MG63 (cell line): ENCODE measurements around the gene TRIM8. TPM values are rescaled to one million over a fixed set of nuclear protein-coding genes. Genes with fewer than 3 reads are reported as not detected.

Experiments used
- DNase-seq: peaks from one replicate; pipeline ENCODE4 v3.0.0-alpha.2; 2020
- H3K27me3 ChIP-seq: fragments of 250-450 bp; sonication (Bioruptor Pico); 2 replicates; pipeline ENCODE4 v1.5.1; 2020; ENCODE audit warnings: mild to moderate bottlenecking, moderate library complexity
- H3K36me3 ChIP-seq: fragments of 250-450 bp; sonication (Bioruptor Pico); 2 replicates; pipeline ENCODE4 v1.5.1; 2020; ENCODE audit warnings: mild to moderate bottlenecking, moderate library complexity
- H3K4me3 ChIP-seq: fragments of 250-450 bp; sonication (Bioruptor Pico); 2 replicates; pipeline ENCODE4 v1.5.1; 2020; ENCODE audit warnings: mild to moderate bottlenecking, moderate library complexity
- H3K9me3 ChIP-seq: fragments of 250-450 bp; sonication (Bioruptor Pico); 2 replicates; pipeline ENCODE4 v1.5.1; 2020; ENCODE audit warnings: mild to moderate bottlenecking, moderate library complexity
- total RNA-seq: library from RNA; depleted of rRNA; stranded (reverse); fragments of >200 nt; shearing (Covaris generic); gene quantifications from 2 replicates; pipeline ENCODE4 v1.2.3, GENCODE V29; 2014; ENCODE audit warnings: low replicate concordance

The TRIM8 gene
- total RNA-seq, 1 experiment from 2014 or later = 40.9 TPM

DNA sequence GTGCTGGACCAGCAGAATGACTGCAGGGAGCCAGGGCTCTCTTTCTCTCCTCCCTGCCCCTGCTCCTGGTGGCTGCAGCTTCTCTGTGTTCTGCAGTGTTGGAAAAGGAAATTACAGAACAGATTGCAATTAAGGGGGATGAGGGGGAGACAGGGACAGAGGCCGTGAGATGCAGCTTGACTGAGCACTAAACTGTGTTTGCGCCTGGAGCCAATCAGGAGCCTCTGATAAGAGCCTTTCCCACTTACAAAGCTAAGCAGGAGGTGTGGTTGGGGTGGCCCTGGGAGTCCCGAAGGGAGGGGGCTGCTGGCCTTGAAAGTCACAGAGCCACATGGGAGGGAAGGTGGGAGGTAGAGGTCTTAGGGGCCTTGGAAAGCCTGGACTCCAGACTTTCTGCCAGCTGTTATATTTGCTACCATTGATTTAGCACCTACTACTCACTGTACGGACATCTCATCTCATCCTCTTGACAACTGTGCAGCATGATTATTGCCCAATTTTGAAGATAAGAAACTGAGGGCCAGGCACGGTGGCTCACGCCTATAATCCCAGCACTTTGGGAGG lies 26.7 kb downstream of the TRIM8 start:
- DNase-seq = no peak
- Histone ChIP-seq H3K9me3 (no peaks in the 10 kb centered on the region), H3K36me3 (no peaks in the 10 kb centered on the region), H3K27me3 (no peaks in the 10 kb centered on the region), H3K4me3 (no peak overlapping the region)

GRCh38 chr10:102673236-102673818 lies 29.0 kb downstream of the TRIM8 start:
- no peaks in the 10 kb centered on the region for H3K9me3 ChIP-seq
- DNase-seq = no peak
- no peaks in the 10 kb centered on the region for H3K36me3 ChIP-seq
- H3K27me3 ChIP-seq = no peaks in the 10 kb centered on the region
- no peak overlapping the region for H3K4me3 ChIP-seq

DNA sequence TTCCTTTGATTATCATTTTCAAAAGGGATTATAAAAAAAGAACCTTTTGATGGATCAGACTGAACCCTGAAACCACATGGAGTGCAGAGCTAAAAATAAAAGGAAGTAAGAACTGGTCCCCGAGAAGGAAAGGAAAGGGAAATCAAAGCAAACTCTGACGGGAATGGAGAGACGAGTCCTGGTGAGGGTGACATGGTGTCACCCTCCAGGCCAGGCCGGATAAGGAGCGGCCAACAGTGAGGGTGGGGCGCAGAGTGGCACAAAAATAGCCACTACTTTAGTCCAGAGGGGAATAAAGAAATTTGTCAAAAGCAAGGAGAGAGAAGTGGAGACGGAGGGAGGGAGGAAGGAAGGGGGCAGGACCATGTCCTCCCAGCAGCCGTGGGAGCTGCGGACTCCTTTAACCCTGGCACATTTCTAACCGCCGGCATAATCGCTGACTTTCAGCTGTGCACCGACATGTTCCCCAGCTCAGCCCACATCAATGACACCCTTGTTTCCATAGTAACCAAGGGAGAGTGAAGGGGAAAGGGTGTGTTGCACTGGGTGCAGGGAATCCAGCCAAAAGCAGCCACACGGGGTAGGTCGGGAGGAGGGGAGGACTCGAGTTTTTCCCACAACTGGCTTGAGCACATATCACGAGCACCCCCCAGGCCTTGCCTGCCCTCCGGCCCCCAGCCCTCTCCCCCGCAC lies 29.7 kb downstream of the TRIM8 start:
- no peak for DNase-seq
- H3K4me3 ChIP-seq = no peak overlapping the region
- H3K27me3 ChIP-seq = no peaks in the 10 kb centered on the region
- no peaks in the 10 kb centered on the region for H3K36me3 ChIP-seq
- no peaks in the 10 kb centered on the region for H3K9me3 ChIP-seq

DNA sequence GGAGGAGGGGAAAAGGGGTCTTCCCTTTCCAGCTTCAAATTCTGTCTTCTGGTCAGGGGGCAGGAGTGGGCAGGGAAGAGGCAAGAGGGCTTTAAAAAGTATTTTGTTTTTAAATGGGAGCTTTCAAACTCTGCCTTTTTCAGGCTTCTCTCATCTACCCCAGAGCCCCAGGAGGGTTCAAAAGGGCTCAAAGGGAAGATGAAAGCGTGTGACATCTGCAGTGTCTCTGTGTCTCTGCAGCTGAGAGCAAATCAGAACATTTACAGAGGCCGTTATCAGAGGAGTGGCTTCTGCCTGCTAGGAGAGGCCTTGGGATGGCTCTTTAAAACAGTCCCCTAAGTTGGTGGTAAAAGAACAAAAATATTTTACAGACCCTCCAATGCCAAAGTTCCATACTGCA lies 30.3 kb downstream of the TRIM8 start:
- no peak for DNase-seq
- no peak overlapping the region for H3K4me3 ChIP-seq
- H3K27me3 ChIP-seq = no peaks in the 10 kb centered on the region
- H3K9me3 ChIP-seq = no peaks in the 10 kb centered on the region
- H3K36me3 ChIP-seq = no peaks in the 10 kb centered on the region

GRCh38 chr10:102675011-102675665 lies 30.9 kb downstream of the TRIM8 start:
- no peak for DNase-seq
- no peaks in the 10 kb centered on the region for H3K36me3 ChIP-seq
- H3K4me3 ChIP-seq = no peak overlapping the region
- no peaks in the 10 kb centered on the region for H3K9me3 ChIP-seq
- H3K27me3 ChIP-seq = no peaks in the 10 kb centered on the region

DNA sequence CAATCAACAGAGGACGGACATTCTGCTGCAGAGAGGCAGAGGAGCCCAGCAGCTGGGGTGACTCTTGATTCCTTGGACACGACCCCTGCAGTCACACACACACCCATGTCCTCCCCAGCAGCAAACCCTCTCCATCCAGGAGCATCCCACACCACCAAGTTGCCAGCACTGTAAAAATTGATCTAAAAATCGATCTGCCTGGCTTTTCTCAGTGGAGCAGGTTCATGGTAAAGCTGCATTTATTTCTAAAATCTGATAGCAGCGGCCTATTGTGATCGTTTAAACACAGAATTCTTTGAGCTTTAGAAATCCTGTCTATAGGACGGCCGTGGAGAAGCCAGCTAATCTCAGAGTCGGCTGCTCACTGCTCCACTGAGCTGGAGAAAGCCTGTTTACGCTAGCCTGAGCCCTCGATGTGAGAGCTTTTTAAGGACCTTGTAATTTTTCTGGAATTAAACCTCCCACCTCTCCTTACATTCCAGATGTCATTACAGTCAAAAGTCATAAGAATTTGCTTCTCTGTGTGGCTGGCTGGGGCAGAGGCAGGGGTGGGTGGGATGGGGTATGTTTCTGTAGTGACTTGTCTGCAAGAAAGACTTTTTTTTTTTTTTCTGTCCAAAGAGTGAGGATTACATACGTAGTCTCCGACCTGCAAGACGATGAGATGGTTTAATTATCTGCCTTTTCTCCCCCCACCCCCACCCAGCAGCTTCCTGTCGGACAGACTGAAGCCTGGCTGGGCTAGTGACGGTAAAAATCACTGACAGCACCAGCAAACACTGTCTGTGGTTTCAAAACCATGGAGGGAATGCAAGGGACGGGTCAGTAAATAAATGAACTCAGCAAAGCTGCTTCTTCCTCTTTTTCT lies 31.6 kb downstream of the TRIM8 start:
- Histone ChIP-seq H3K36me3 (no peaks in the 10 kb centered on the region), H3K27me3 (no peaks in the 10 kb centered on the region), H3K4me3 (no peak overlapping the region), H3K9me3 (no peaks in the 10 kb centered on the region)
- DNase-seq = no peak

- Histone ChIP-seq H3K9me3 (no peaks in the 10 kb centered on the region), H3K4me3 (no peak overlapping the region), H3K36me3 (peaks cover under 1% of the 10 kb centered on the region; the same call in 1 of the 2 replicates), H3K27me3 (no peaks in the 10 kb centered on the region)
- no peak for DNase-seq
These were observed 32.4 kb downstream of the TRIM8 start for GRCh38 chr10:102676534-102677315.

DNA sequence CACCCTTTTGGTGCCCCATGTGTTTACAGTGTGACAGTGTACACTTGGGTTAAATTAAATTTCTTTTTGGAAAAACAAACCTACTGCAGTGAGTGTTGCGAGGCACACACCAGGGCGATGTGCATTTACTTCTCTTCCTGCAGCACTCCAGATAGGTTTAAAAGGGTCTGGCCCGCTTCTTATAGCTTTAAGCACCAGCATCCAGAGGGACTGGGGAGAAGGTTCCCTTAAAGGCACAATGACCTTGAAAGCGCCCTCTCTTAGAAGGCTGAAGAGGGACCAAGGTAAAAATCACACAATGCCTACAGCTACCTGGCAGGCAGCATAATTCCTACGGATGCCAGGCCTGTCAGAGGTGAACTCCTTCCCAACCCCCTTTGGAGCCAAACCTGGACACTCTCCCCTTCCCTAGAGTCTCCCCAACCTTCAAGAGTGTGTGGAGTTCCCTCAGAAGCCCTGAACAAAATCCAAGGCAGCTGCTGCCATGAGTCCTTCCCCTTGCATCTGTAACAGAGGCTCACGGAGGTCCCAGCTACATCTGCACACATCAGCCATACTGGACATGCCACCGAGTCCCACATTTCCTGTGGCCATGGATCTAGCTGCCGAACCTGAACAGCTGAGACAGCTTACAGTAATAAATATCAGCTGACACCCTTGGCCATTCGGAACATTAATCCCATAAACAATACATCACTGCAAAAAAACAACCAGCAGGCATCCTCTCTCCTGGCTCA lies 33.2 kb downstream of the TRIM8 start:
- H3K36me3 ChIP-seq = peaks cover 2% of the 10 kb centered on the region; the same call in 1 of the 2 replicates
- H3K4me3 ChIP-seq = no peak overlapping the region
- no peak for DNase-seq
- H3K9me3 ChIP-seq = no peaks in the 10 kb centered on the region
- H3K27me3 ChIP-seq = no peaks in the 10 kb centered on the region

DNA sequence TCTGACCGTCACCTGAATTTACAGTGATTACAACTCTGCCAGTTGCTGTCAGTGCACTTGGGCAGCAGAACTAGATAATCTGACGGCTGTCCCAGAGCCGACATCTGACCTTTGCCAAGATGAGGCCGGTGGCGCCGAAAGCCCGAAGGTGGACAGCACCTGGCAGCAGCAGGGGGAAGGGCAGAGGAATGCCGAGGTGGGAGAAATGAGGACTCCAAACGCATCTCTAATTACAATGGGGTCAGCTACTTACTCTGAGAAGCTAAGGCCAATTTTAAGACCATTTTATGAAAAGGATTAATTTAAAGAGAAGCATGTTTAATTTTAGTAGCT lies 33.8 kb downstream of the TRIM8 start:
- peaks cover 2% of the 10 kb centered on the region; the same call in 1 of the 2 replicates for H3K36me3 ChIP-seq
- H3K4me3 ChIP-seq = no peak overlapping the region
- no peak for DNase-seq
- no peaks in the 10 kb centered on the region for H3K9me3 ChIP-seq
- no peaks in the 10 kb centered on the region for H3K27me3 ChIP-seq

DNA sequence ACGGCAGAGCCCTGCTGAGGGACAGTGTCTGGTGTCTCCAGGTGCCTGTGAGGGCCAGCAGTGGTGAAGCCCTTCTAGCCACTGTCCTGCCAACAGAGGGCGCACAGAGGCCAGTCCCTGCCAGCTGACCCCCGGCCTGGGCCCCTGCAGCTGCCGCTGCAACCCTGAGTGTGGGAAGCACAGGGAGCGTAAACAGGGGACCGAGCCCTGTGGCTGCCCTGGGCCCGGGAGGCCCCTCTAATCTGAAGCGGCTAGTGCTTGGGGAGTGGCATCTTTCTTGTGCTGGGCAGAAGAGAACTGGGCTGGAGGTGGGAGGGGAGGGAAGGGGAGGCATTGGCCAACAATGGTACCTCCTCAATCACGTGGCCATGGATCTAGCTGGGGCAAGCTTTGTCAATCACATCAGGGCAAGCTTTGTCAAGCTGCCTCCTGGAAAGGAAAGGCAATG lies 34.6 kb downstream of the TRIM8 start:
- Histone ChIP-seq H3K27me3 (no peaks in the 10 kb centered on the region), H3K36me3 (peaks cover 2% of the 10 kb centered on the region; the same call in 1 of the 2 replicates), H3K9me3 (no peaks in the 10 kb centered on the region), H3K4me3 (no peak overlapping the region)
- peak; percentile 49 for DNase-seq

GRCh38 chr10:102679596-102679995 lies 35.3 kb downstream of the TRIM8 start:
- H3K4me3 ChIP-seq = no peak overlapping the region
- H3K36me3 ChIP-seq = peaks cover 2% of the 10 kb centered on the region; the same call in 1 of the 2 replicates
- no peaks in the 10 kb centered on the region for H3K9me3 ChIP-seq
- no peaks in the 10 kb centered on the region for H3K27me3 ChIP-seq
- DNase-seq = no peak

DNA sequence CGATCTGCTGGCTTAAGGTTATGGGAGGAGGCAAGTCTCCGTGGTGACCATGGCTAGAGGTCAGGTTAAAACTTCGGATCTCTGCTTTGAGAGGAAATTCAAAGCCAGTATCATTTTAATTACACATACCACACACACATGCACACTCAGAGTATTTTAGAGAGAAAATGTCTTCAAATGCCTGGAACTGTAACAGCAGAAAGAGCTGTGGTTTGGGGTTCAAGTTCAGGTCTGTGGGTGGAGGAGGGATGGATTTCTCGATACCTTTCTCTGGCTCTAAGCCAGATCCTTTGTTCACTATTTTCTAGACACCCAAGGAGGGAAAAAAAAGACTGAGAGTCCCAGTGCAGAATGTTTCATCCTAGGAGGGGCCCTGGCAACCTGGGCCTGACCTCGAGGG lies 37.4 kb downstream of the TRIM8 start:
- no peaks in the 10 kb centered on the region for H3K27me3 ChIP-seq
- no peaks in the 10 kb centered on the region for H3K9me3 ChIP-seq
- no peak for DNase-seq
- no peak overlapping the region for H3K4me3 ChIP-seq
- peaks cover 4% of the 10 kb centered on the region; the same call in 1 of the 2 replicates for H3K36me3 ChIP-seq

- no peaks in the 10 kb centered on the region for H3K27me3 ChIP-seq
- H3K9me3 ChIP-seq = no peaks in the 10 kb centered on the region
- H3K36me3 ChIP-seq = peaks cover 4% of the 10 kb centered on the region; the same call in 1 of the 2 replicates
- no peak overlapping the region for H3K4me3 ChIP-seq
- DNase-seq = no peak
These were observed 38.1 kb downstream of the TRIM8 start for GRCh38 chr10:102682416-102682815.

DNA sequence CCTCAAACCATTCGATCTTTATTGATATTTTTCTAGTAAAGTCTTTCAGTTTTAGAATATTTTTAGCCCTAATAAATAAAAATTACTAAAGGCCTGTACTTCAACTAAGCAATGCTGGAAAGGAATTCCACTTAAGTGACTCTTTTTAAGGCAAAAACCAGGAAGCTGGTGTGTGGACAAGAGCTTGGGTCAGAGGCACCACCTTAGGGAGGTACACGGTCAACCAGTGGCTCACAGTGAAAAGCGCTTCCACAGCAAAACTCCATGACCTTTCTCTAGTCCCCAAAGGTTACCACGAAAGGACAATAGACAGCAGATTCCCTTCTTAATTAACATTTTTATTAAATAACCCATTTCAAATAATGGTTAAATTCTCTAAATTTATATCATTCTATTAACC lies 38.7 kb downstream of the TRIM8 start:
- Histone ChIP-seq H3K4me3 (no peak overlapping the region), H3K27me3 (no peaks in the 10 kb centered on the region), H3K36me3 (peaks cover 4% of the 10 kb centered on the region; the same call in 1 of the 2 replicates), H3K9me3 (no peaks in the 10 kb centered on the region)
- no peak for DNase-seq

GRCh38 chr10:102683736-102684135 lies 39.5 kb downstream of the TRIM8 start:
- Histone ChIP-seq H3K9me3 (no peaks in the 10 kb centered on the region), H3K27me3 (no peaks in the 10 kb centered on the region), H3K36me3 (peaks cover 4% of the 10 kb centered on the region; the same call in 1 of the 2 replicates), H3K4me3 (no peak overlapping the region)
- no peak for DNase-seq
